Iris pigment epithelial cell (primary cell): ENCODE results near the gene PRRC2A.

ENCODE experiments used
- DNase-seq: peaks from one replicate; pipeline ENCODE4 v3.0.0-alpha.2; 2011; ENCODE audit warnings: low read depth

PRRC2A gene

GRCh38 chr6:31666337-31666965, 45.9 kb downstream of the PRRC2A start:
- peak; percentile 51 for DNase-seq

- DNase-seq, result no peak
Measured at GRCh38 chr6:31669676-31670075, 49.2 kb downstream of the PRRC2A start, which contains the start of gene LY6G5B. Gene LY6G5B (plus strand): TSS chr6:31669976. CDS start chr6:31670951, 975 bp downstream.

DNA sequence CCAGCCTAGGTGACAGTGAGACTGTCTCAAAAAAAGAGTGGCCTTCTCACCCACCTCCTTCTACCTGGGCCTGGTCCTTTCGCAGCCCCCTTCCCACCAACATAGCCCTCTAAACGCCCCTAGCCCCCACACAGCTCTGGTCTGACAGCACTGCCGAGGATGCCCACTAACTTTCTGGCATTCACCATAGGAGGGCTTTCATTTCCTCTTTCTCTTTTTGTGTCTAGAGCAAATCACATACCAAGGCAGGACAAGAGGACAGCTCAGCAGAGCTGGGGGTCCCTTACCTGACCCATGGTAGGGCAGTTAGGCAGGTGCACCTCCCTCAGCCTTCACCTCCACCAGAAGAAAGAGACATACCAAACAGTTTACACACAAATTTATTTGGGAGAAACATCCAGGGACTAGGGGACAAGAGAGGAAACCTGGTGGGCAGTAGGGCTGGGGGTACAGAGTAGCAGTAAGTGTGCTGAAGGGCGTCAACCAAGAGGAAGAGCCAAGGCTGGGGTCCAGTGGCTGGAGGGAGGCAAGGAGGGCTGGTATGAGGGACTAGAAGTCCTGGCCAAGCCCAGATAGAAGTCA, 55.9 kb downstream of the PRRC2A start:
- no peak for DNase-seq

DNA sequence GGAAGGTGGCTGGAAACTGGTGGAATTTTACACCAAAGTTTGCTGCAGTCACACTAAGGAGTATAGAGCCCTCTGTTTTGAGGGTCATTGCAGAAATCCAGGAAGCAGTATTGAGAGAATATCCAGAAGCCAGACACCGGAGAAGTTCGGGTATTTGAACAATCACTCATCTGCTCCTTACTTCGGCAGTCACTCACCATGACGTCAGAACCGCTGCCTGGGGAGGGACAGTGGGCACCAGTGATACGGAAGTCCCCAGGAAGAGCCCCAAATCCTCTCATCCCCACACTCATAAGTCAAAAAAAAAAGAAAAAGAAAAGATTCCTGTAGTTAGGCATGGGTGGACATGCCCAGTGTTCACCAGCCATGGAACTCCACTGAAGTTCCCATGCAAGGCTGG, 56.4 kb downstream of the PRRC2A start:
- no peak for DNase-seq

GRCh38 chr6:31677955-31678354, 57.4 kb downstream of the PRRC2A start:
- DNase-seq, result no peak

GRCh38 chr6:31680226-31681134, 60.0 kb downstream of the PRRC2A start, which contains the start of gene LY6G5C:
Gene LY6G5C (minus strand): TSS chr6:31681067. CDS start chr6:31680373, 694 bp downstream.
- peak; percentile 94 for DNase-seq

DNA sequence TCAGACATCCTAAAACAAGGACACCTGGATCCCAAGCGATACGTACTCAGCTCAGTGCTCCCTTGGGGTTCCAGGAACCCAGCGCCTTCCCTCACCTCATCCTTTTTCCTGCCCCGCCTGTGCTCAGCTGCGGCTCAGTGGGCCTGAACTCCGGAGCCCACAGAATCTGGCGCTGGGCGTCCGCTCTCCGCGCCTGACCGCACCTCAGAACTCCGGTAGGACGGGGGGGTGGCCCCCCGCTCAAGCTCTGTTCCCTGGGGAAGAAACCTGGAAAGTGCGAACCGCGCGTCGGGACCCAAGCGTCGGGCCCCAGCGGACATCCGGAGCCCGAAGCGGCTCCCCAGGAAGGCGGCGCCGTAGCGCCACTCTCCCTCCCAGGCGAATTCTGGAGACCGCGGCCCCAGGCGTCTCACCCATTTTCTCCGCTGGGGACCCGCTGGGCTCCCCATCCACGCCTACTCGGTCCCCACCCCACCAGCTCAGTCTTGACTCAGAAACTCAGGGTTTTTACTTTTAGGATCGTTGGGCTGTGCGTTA, 60.7 kb downstream of the PRRC2A start:
- DNase-seq, result peak; percentile 29

DNA sequence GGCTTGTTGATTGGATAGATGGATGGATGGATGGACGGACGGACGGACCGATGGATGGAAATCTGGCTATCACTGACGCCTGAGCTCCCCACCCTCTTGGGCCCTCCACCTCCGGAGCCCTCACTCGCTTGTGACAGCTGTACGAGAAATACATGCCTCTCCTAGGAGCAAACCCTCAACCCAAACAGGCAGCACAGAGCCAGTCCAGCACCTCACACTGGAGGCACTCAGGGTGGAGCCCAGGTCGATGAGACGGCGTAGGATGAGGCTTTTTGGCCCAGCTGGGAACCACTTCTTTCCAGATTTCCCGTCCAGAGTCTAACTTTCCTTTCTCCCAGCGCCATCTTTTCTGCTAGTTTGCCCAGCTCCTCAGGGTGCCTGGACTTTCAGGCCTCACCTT, 63.1 kb downstream of the PRRC2A start:
- DNase-seq, result no peak

DNA sequence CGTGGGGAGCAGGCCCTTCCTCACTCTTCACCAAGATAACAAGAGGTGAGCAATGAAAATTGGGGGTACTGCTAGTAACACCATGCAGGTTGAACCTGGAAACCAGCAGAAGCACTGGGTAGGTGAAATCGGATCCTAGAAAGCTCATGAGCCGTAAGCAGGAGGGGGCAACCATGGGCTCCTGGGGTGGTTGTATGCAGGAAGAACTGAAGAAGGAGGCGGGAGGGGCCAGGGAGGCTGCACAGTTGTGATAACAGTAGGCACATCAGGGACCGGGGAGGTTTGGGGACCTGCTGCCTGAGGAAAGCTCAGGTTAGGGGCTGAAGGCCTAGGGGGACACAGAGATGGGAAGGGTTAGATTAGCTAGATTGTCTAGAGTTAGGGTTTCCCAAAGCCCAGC, 66.0 kb downstream of the PRRC2A start:
- DNase-seq, result no peak

GRCh38 chr6:31687321-31687720, 66.8 kb downstream of the PRRC2A start:
- no peak for DNase-seq
